ENCODE measurements around the gene SFXN4.

- TF ChIP-seq CTCF (conservative IDR thresholded peaks at IDR 0.05) = no peak
- no peak for TF ChIP-seq ZFX (IDR thresholded peaks at IDR 0.05)
Measured at GRCh38 chr10:119166564-119166963, 1.1 kb upstream of the SFXN4 start.

Measured in C4-2B (cell line).